BJ (cell line): ENCODE data around the gene FAM186B. TPM values are rescaled to one million over a fixed set of nuclear protein-coding genes. Genes with fewer than 3 reads are reported as not detected.

Experiments
- CTCF ChIA-PET: fragments of 350-600 bp; formaldehyde crosslinking; extraction: SDS; loops from one replicate; lab custom pipeline; 2021; ENCODE audit warnings: antibody characterized with exemption, inconsistent platforms; lab: Yijun Ruan, JAX
- POLR2A ChIA-PET: fragments of 300-600 bp; sonication (Branson Sonifier 250); formaldehyde crosslinking; extraction: SDS; loops from one replicate; lab custom pipeline; 2021; ENCODE audit warnings: antibody characterized with exemption; lab: Charles Lee
- DNase-seq: peaks from one replicate; pipeline ENCODE4 v3.0.0-alpha.2; 2011; ENCODE audit warnings: low read depth
- H3K27me3 ChIP-seq: 2 replicates; pipeline ENCODE4 v1.6.0; 2011; ENCODE audit warnings: low read length; ENCODE audit not compliant: control insufficient read depth, insufficient read depth
- H3K36me3 ChIP-seq: 2 replicates; pipeline ENCODE4 v1.5.1; 2011; ENCODE audit warnings: low read length; ENCODE audit not compliant: control insufficient read depth, insufficient read depth
- H3K4me3 ChIP-seq: 2 replicates; pipeline ENCODE4 v1.5.1; 2011; ENCODE audit warnings: low read depth, mild to moderate bottlenecking, control low read depth, low read length
- CTCF ChIP-seq: IDR thresholded peaks from 2 replicates; pipeline ENCODE4 v1.5.1; 2011; ENCODE audit warnings: low read depth, mild to moderate bottlenecking, control low read depth, inconsistent platforms, low read length, moderate library complexity; ENCODE audit not compliant: insufficient read depth
- polyA plus RNA-seq: library from polyadenylated mRNA; depleted of rRNA; stranded (reverse); fragments of >200 nt; gene quantifications from 2 replicates; pipeline ENCODE4 v1.2.3, GENCODE V29; 2011

The FAM186B gene
- polyA plus RNA-seq, 1 experiment = 0.11 TPM

GRCh38 chr12:49609875-49610154 lies 4.4 kb upstream of the FAM186B start:
- DNase-seq = no peak
- ChIA-PET CTCF (no interaction called here), POLR2A (no interaction called here)
- TF ChIP-seq CTCF = peak; percentile 13; the same call in 1 of the 2 replicates
- Histone ChIP-seq H3K27me3 (no peaks in the 10 kb centered on the region), H3K4me3 (no peak overlapping the region), H3K36me3 (no peaks in the 10 kb centered on the region)

- POLR2A ChIA-PET = no interaction called here
- no peak for TF ChIP-seq CTCF
- no peaks in the 10 kb centered on the region for H3K27me3 ChIP-seq
- CTCF ChIA-PET = no interaction called here
- DNase-seq = no peak
- no peaks in the 10 kb centered on the region for H3K36me3 ChIP-seq
- H3K4me3 ChIP-seq = no peak overlapping the region
Observed at GRCh38 chr12:49609059-49609874, 3.8 kb upstream of the FAM186B start.

GRCh38 chr12:49604856-49605255 lies 583 bp downstream of the FAM186B start:
- Histone ChIP-seq H3K4me3 (no peak overlapping the region), H3K36me3 (no peaks in the 10 kb centered on the region), H3K27me3 (no peaks in the 10 kb centered on the region)
- DNase-seq = no peak
- ChIA-PET CTCF (interaction anchor here (0.7 to 3.5 kb wide), 4 partner anchors 11 to 24 kb away, joined by 3 to 18 read pairs (median 6); partner anchors contain the start of gene PRPF40B), POLR2A (no interaction called here)
- no peak for TF ChIP-seq CTCF

GRCh38 chr12:49603721-49604120 lies 1.7 kb downstream of the FAM186B start:
- Histone ChIP-seq H3K4me3 (no peak overlapping the region), H3K27me3 (no peaks in the 10 kb centered on the region), H3K36me3 (no peaks in the 10 kb centered on the region)
- CTCF ChIA-PET = interaction anchor here (1.0 to 3.5 kb wide), 3 partner anchors 19 to 23 kb away, joined by 3 to 18 read pairs (median 4); partner anchors contain the start of gene PRPF40B
- POLR2A ChIA-PET = no interaction called here
- no peak for TF ChIP-seq CTCF
- no peak for DNase-seq

GRCh38 chr12:49599961-49600360 lies 5.5 kb downstream of the FAM186B start:
- ChIA-PET POLR2A (no interaction called here), CTCF (interaction anchor here (0.8 to 1.2 kb wide), 2 partner anchors 20 to 242 kb away, joined by 3 to 4 read pairs; no protein-coding TSS in a partner anchor)
- TF ChIP-seq CTCF = no peak
- Histone ChIP-seq H3K36me3 (no peaks in the 10 kb centered on the region), H3K27me3 (no peaks in the 10 kb centered on the region), H3K4me3 (no peak overlapping the region)
- no peak for DNase-seq
